Colonic mucosa (tissue), 4 donors: Measurements from ENCODE around the gene RPL6. TPM values are rescaled to one million over a fixed set of nuclear protein-coding genes. Genes with fewer than 3 reads are reported as not detected.
"Not testable (repeated sequence)": the region's sequence is repeated elsewhere in the genome, so short reads cannot be mapped to it uniquely, and the experiment has no call there.

ENCODE experiments used
- DNase-seq: peaks from one replicate; pipeline ENCODE4 v3.0.0-alpha.2; 2020
- H3K27ac ChIP-seq: fragments of 200-600 bp; one replicate; pipeline ENCODE4 v1.8.0; 2021
- H3K27me3 ChIP-seq: fragments of 200-600 bp; one replicate; pipeline ENCODE4 v1.8.0; 2021
- H3K36me3 ChIP-seq: fragments of 200-600 bp; one replicate; pipeline ENCODE4 v1.8.0; 2021
- H3K4me1 ChIP-seq: fragments of 200-600 bp; one replicate; pipeline ENCODE4 v1.8.0; 2021; ENCODE audit warnings: mild to moderate bottlenecking
- H3K4me3 ChIP-seq: fragments of 200-600 bp; one replicate; pipeline ENCODE4 v1.8.0; 2021
- H3K9ac ChIP-seq, 2 donors: one replicate each; pipeline ENCODE4 v1.7.0; 2013; ENCODE audit warnings: control low read depth in 2 of 2, low read depth in 2 of 2, low read length in 2 of 2
- H3K9me3 ChIP-seq: fragments of 200-600 bp; one replicate; pipeline ENCODE4 v1.8.0; 2021
- CTCF ChIP-seq: fragments of 200-600 bp; IDR thresholded peaks from one replicate; pipeline ENCODE4 v1.8.0; 2022; ENCODE audit warnings: antibody characterized with exemption, mild to moderate bottlenecking
- intact Hi-C: fragments of 100-400 bp; cut with DNase I; formaldehyde crosslinking; loops from one replicate; pipeline ENCODE4 v1.14.1; 2022
- total RNA-seq, 2 donors: library from RNA; stranded (reverse); fragmentation: NEBNext Ultra II Directional in 1 of 2; extraction: Animal tissue kit (Norgen Biotek cat#: 25700) in 1 of 2; gene quantifications; one replicate each; pipeline ENCODE4 v1.2.1, GENCODE V29; 2021
- donor health status: healthy.
- donor health status: DM: no; HTN: no; CAD: no.
- donor health status: DM: no; HTN: no; CAD: no.

RPL6 gene
- total RNA-seq, 2 donors from 2014 or later = 782 to 1,047 TPM

DNA sequence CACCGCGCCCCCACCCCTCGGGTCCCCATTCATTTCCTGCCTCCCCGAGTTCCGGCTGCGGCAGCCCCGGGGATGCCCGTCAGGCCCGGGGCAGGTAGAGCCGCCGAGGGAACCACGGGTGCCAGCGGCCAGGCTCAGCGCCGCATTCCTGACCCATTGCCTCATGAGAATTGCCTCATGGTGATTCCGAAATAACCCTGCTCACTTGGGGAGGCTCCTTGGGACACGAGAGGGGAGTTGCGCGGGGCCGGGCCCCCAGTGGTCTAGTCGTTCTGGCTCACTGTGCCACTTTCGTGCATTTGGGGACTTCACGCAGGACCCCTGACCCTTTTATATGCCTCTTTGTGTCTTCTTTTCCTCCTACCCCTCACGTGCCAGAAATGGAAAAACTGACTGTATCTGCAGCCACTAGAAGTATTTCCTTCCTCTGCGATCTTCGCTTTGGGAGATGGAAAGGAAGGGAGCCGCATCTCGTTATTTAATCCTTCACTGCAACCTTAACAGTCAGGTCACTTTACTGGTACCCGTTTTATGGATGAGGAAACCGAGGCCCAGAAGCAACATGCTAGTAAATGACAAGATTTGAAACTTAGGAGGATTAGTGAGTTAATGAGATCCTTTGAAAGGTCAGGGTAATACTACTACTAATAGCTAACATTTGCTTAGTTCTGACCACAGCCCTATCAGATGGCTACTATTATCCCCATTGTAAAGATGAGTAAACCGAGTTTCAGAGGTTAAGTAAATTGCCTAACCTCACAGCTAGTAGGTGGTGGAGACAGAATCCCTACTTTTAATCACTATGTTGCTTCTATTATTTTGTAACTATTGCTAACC, 10.1 kb upstream of the RPL6 start:
- H3K9ac ChIP-seq = peak overlapping the region; percentile 97
- no peaks in the 10 kb centered on the region for H3K36me3 ChIP-seq
- peak; percentile 3 for TF ChIP-seq CTCF
- intact Hi-C loops = no loop called here
- H3K4me1 ChIP-seq = peaks cover 5% of the 10 kb centered on the region
- peak overlapping the region; percentile 96 for H3K27ac ChIP-seq
- H3K4me3 ChIP-seq = peak overlapping the region; percentile 98
- H3K27me3 ChIP-seq = no peaks in the 10 kb centered on the region
- no peaks in the 10 kb centered on the region for H3K9me3 ChIP-seq
- DNase-seq = peak; percentile 56

DNA sequence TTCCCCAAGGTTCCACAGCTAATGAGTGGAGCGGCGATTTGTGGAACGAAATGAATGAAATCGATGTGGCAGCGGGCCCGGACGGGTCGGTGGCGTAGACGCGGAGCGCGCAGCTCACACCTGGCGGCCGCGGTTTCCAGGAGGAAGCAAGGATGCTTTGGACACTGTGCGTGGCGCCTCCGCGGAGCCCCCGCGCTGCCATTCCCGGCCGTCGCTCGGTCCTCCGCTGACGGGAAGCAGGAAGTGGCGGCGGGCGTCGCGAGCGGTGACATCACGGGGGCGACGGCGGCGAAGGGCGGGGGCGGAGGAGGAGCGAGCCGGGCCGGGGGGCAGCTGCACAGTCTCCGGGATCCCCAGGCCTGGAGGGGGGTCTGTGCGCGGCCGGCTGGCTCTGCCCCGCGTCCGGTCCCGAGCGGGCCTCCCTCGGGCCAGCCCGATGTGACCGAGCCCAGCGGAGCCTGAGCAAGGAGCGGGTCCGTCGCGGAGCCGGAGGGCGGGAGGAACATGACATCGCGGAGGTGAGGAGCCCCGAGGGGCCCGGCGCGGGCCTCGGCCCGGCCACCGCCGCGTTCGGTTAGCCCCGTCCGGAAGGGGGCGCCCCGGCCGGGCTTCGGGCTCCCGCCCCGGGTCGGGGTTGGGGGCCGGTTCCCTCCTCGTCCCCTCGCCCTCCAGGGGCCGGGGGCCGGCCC, 9.3 kb upstream of the RPL6 start, which contains the start of gene PTPN11:
Gene PTPN11, plus strand, starts transcription at position 340 of the 689 bp plus-strand sequence. Its CDS starts 165 bp downstream, at position 505.
- peak; percentile 92 for DNase-seq
- peak; percentile 34 for TF ChIP-seq CTCF
- intact Hi-C loops = no loop called here

DNA sequence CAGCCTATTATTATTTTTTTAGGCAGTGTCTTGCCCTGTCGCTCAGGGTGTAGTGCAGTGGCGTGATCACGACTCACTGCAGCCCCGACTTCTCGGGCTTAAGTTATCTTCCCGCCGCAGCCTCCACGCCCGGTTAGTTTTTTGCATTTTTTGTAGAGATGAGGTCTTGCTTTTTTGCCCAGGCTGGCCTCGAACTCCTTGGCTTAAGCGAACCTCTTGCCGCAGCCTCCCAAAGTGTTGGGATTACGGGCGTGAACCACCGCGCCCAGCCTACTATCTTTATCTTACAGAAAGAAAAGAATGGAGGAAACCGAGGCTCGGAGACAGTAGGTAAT, 8.8 kb upstream of the RPL6 start:
- Histone ChIP-seq H3K36me3 (no peaks in the 10 kb centered on the region), H3K9ac (peak overlapping the region; percentile 97), H3K27me3 (no peaks in the 10 kb centered on the region), H3K27ac (peak overlapping the region; percentile 96), H3K4me1 (peaks cover 5% of the 10 kb centered on the region), H3K4me3 (peak overlapping the region; percentile 98), H3K9me3 (no peaks in the 10 kb centered on the region)
- intact Hi-C loops = no loop called here
- no peak for DNase-seq
- no peak for TF ChIP-seq CTCF

More for the DNA sequence above, 9.3 kb upstream of the RPL6 start, which contains the start of gene PTPN11:
- peak within 1 kb of the TSS; percentile 98 for H3K4me3 ChIP-seq
- no peaks in the 10 kb centered on the region for H3K36me3 ChIP-seq
- H3K27ac ChIP-seq = peak within 1 kb of the TSS; percentile 96
- peaks cover 5% of the 10 kb centered on the region for H3K4me1 ChIP-seq
- no peaks in the 10 kb centered on the region for H3K27me3 ChIP-seq
- no peaks in the 10 kb centered on the region for H3K9me3 ChIP-seq
- peak within 1 kb of the TSS; percentile 97 for H3K9ac ChIP-seq

- H3K27me3 ChIP-seq, H3K9ac ChIP-seq, H3K4me1 ChIP-seq, DNase-seq, H3K4me3 ChIP-seq, H3K36me3 ChIP-seq, H3K9me3 ChIP-seq, H3K27ac ChIP-seq, intact Hi-C loops: not testable (repeated sequence)
Measured at GRCh38 chr12:112415457-112415856, 6.1 kb upstream of the RPL6 start.

DNA sequence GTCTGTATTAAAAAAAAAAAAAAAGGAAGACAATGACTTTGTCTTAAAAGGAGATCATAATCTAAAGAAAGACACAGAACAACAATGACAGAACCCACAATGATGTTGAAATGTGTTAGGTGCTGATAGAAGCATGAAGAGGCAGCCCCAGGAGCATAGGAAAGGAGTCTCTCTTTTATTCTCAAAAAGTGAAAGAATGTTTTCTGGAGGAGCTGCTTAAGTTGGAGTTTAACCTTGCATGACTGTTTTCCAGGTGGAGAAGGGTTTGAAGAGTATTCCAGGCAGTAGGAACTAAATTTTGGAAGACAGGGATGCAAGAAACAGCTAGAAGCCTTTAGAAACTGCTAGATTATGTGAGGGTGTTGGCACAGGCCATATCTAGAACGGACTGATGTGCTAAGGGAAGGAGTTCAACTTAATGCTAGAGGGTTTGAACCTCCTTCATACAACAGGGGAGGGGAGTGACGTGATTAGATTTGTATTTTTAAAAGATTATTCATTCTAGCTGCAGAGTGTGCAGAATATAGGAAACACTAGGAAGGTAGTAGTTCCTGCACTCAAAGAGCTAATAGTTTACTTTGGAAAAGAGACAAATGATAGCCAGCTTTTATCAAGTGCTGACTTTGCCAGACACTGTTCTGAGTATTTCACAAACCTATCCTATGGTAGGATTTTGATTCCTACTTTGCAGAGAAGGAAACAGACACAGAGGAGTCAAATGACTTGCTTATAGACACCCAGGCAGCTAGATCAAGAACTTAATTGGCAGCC, 4.6 kb upstream of the RPL6 start:
- Histone ChIP-seq H3K36me3 (no peaks in the 10 kb centered on the region), H3K9ac (no peak overlapping the region), H3K4me3 (no peak overlapping the region), H3K27ac (no peak overlapping the region), H3K4me1 (no peaks in the 10 kb centered on the region), H3K27me3 (no peaks in the 10 kb centered on the region), H3K9me3 (no peaks in the 10 kb centered on the region)
- DNase-seq = no peak
- no peak for TF ChIP-seq CTCF
- intact Hi-C loops = no loop called here
